Gastroesophageal sphincter (tissue), 3 donors: ENCODE measurements around the gene CEP55.

Source experiments
- CTCF ChIP-seq, 4 experiments: fragments of 200-600 bp in 2 of 4; fragments of 450-650 bp in 2 of 4; sonication (generic) in 1 of 4; IDR thresholded peaks; one replicate each; pipeline ENCODE4 v1.5.1; 2017 to 2019; ENCODE audit warnings: antibody characterized with exemption in 4 of 4, mild to moderate bottlenecking in 2 of 4, moderate library complexity in 2 of 4
- POLR2A ChIP-seq, 2 donors: fragments of 450-650 bp; IDR thresholded peaks; one replicate each; pipeline ENCODE4 v1.6.1; 2017; ENCODE audit warnings: antibody characterized with exemption in 2 of 2, mild to moderate bottlenecking in 2 of 2, moderate library complexity in 1 of 2

- TF ChIP-seq POLR2A (IDR thresholded peaks at IDR 0.05) (no peak), CTCF (IDR thresholded peaks at IDR 0.05) (no peak)
These were observed 71.1 kb downstream of the CEP55 start for GRCh38 chr10:93567277-93568104.
